Measurements from ENCODE around the gene BSN. TPM values are rescaled to one million over a fixed set of nuclear protein-coding genes. Genes with fewer than 3 reads are reported as not detected.

Gene BSN
- total and polyA plus RNA-seq, 4 donors, result 0.08 to 0.75 (median 0.42) TPM; not detected in 1

- no peaks in the 10 kb centered on the region for H3K9me3 ChIP-seq (ENCODE audit: control insufficient read depth, low read length)
- intact Hi-C loops (cut with DNase I), result loop anchor here (5.0 to 10.0 kb wide), 2 partner anchors 133 to 136 kb away; no protein-coding TSS in a partner anchor
- no peak overlapping the region for H3K27ac ChIP-seq (ENCODE audit: low read depth in 1 of 2, low read length in 2 of 2)
- H3K27me3 ChIP-seq (ENCODE audit: control insufficient read depth in 1 of 2, insufficient read depth in 2 of 2, low read length in 1 of 2), result no peaks in the 10 kb centered on the region
- ATAC-seq (ENCODE audit: low FRiP score), result no peak
- no peaks in the 10 kb centered on the region for H3K4me1 ChIP-seq (ENCODE audit: control insufficient read depth in 1 of 2, insufficient read depth in 2 of 2, low read length in 2 of 2)
- peaks cover 0 to 5% of the 10 kb centered on the region in 2 donors for H3K36me3 ChIP-seq (ENCODE audit: control insufficient read depth in 1 of 2, insufficient read depth in 2 of 2, low read length in 1 of 2)
- DNase-seq, result no peak
- 82 to 83% methylated on average over 21 of the region's 21 CpGs for WGBS, 2 donors
- H3K4me3 ChIP-seq (ENCODE audit: low read length in 2 of 2), result no peak overlapping the region
Measured at GRCh38 chr3:49701388-49702077, 147.3 kb downstream of the BSN start.

DNA sequence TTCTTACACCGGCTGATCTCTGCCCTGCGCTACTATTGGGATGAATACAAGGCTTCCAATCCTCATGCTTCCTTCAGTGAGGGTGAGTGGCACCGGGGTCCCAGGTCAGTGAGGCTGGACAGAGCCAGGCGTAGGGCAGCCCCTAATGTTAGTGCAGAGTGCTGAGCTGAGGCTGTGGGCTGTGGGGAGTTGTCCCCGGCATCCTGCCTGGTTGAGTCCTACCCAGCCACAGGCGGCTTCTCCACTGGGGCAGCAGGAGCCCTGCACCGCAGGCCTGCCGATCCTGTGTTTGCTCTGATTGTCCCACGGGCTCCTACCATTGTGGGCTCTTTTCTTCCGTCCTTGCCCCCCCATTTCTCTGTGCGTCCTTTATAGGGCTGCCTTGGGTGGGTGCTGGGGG lies 148.4 kb downstream of the BSN start:
- ATAC-seq (ENCODE audit: low FRiP score) (no peak), DNase-seq (no peak)
- no peaks in the 10 kb centered on the region for H3K27me3 ChIP-seq (ENCODE audit: control insufficient read depth in 1 of 2, insufficient read depth in 2 of 2, low read length in 1 of 2)
- 90 to 92% methylated on average over 11 of the region's 11 CpGs for WGBS, 2 donors
- no peak overlapping the region for H3K27ac ChIP-seq (ENCODE audit: low read depth in 1 of 2, low read length in 2 of 2)
- no peak overlapping the region for H3K4me3 ChIP-seq (ENCODE audit: low read length in 2 of 2)
- H3K9me3 ChIP-seq (ENCODE audit: control insufficient read depth, low read length), result no peaks in the 10 kb centered on the region
- peaks cover 0 to 5% of the 10 kb centered on the region in 2 donors for H3K36me3 ChIP-seq (ENCODE audit: control insufficient read depth in 1 of 2, insufficient read depth in 2 of 2, low read length in 1 of 2)
- intact Hi-C loops (cut with DNase I), result loop anchor here (5.0 to 10.0 kb wide), 2 partner anchors 132 to 135 kb away; no protein-coding TSS in a partner anchor
- no peaks in the 10 kb centered on the region for H3K4me1 ChIP-seq (ENCODE audit: control insufficient read depth in 1 of 2, insufficient read depth in 2 of 2, low read length in 2 of 2)

DNA sequence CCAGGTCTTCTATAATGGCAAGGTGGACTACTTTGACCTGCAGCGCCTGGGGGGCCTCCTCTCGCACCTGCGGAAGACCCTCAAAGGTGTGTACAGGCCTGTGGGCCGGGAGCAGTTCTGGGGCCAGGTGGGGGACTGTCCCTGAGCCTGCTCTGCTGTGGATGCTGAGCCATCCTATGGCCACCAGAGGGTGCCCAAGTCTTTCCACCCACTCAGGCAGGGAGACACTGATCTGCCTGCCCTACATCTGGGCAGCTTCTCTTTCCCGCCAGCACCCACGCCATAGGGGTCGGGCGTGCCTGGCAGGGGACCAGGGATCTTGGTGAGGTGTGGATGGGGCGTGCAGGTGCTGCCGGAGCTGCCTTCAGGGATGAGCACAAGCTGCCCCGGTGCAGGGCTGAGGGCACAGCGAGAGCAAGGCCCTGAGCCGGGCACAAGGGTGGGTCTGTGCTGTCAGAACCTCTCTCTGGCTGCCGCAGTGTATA lies 149.2 kb downstream of the BSN start:
- Histone ChIP-seq H3K4me3 (ENCODE audit: low read length in 2 of 2) (no peak overlapping the region), H3K27me3 (ENCODE audit: control insufficient read depth in 1 of 2, insufficient read depth in 2 of 2, low read length in 1 of 2) (no peaks in the 10 kb centered on the region), H3K4me1 (ENCODE audit: control insufficient read depth in 1 of 2, insufficient read depth in 2 of 2, low read length in 2 of 2) (no peaks in the 10 kb centered on the region), H3K9me3 (ENCODE audit: control insufficient read depth, low read length) (no peaks in the 10 kb centered on the region), H3K27ac (ENCODE audit: low read depth in 1 of 2, low read length in 2 of 2) (no peak overlapping the region), H3K36me3 (ENCODE audit: control insufficient read depth in 1 of 2, insufficient read depth in 2 of 2, low read length in 1 of 2) (peaks cover 0 to 5% of the 10 kb centered on the region in 2 donors)
- intact Hi-C loops (cut with DNase I), result loop anchor here (5.0 to 10.0 kb wide), 2 partner anchors 131 to 134 kb away; no protein-coding TSS in a partner anchor
- DNase-seq (peak; percentile 71 to 82), ATAC-seq (ENCODE audit: low FRiP score) (peak; percentile 65)
- WGBS, 2 donors, result 56 to 58% methylated on average over 14 of the region's 14 CpGs

DNA sequence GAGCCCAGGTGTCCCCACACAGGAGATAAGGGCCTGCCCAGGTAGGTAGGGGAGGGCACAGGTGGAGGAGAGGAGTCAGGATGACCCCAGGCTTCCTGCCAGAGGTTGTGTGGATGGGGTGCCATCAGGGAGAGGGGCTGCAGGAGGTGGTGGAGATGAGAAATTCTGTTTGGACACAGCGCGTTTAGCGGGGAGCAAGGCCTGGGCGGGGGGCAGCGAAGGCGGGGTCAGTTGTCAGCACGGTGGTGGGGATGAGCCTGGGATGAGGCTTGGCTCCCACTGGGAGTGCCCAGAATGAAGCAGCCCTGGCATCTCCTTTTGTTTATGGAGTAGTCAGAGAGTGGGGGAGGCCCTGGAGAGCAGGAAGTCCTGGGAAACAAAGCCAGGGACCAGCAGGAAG lies 149.7 kb downstream of the BSN start:
- H3K27ac ChIP-seq (ENCODE audit: low read depth in 1 of 2, low read length in 2 of 2), result no peak overlapping the region
- ATAC-seq (ENCODE audit: low FRiP score) (no peak), DNase-seq (no peak)
- intact Hi-C loops (cut with DNase I), result loop anchor here (5.0 to 10.0 kb wide), 2 partner anchors 131 to 133 kb away; no protein-coding TSS in a partner anchor
- no peaks in the 10 kb centered on the region for H3K4me1 ChIP-seq (ENCODE audit: control insufficient read depth in 1 of 2, insufficient read depth in 2 of 2, low read length in 2 of 2)
- no peak overlapping the region for H3K4me3 ChIP-seq (ENCODE audit: low read length in 2 of 2)
- H3K36me3 ChIP-seq (ENCODE audit: control insufficient read depth in 1 of 2, insufficient read depth in 2 of 2, low read length in 1 of 2), result peaks cover 0 to 5% of the 10 kb centered on the region in 2 donors
- 93% methylated on average over 7 of the region's 7 CpGs for WGBS, 2 donors
- no peaks in the 10 kb centered on the region for H3K27me3 ChIP-seq (ENCODE audit: control insufficient read depth in 1 of 2, insufficient read depth in 2 of 2, low read length in 1 of 2)
- no peaks in the 10 kb centered on the region for H3K9me3 ChIP-seq (ENCODE audit: control insufficient read depth, low read length)

DNA sequence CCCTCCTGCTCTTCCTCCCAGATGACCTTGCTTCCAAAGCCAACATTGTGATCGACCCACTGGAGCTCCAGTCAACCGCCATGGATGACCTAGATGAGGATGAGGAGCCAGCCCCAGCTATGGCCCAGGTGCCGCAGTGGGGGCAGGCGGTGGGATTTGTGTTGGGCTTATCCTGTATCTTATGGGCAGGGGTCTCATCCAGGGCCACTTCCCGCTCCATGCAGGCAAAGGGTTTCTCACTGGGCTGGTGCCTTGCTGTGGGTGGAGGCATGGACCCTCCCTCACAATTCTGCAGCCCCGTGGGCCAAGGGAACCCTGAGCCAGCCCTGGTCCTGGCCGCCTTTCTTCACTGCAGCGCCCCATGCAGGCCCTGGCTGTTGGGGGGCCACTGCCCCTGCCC lies 150.4 kb downstream of the BSN start:
- Histone ChIP-seq H3K9me3 (ENCODE audit: control insufficient read depth, low read length) (no peaks in the 10 kb centered on the region), H3K4me3 (ENCODE audit: low read length in 2 of 2) (no peak overlapping the region), H3K36me3 (ENCODE audit: control insufficient read depth in 1 of 2, insufficient read depth in 2 of 2, low read length in 1 of 2) (peaks cover 0 to 5% of the 10 kb centered on the region in 2 donors), H3K4me1 (ENCODE audit: control insufficient read depth in 1 of 2, insufficient read depth in 2 of 2, low read length in 2 of 2) (no peaks in the 10 kb centered on the region), H3K27ac (ENCODE audit: low read depth in 1 of 2, low read length in 2 of 2) (no peak overlapping the region), H3K27me3 (ENCODE audit: control insufficient read depth in 1 of 2, insufficient read depth in 2 of 2, low read length in 1 of 2) (no peaks in the 10 kb centered on the region)
- WGBS, 2 donors, result 93 to 94% methylated on average over 8 of the region's 8 CpGs
- DNase-seq, result no peak
- no peak for ATAC-seq (ENCODE audit: low FRiP score)
- intact Hi-C loops (cut with DNase I), result loop anchor here (5.0 to 10.0 kb wide), 2 partner anchors 130 to 133 kb away; no protein-coding TSS in a partner anchor

- Histone ChIP-seq H3K4me3 (ENCODE audit: low read length in 2 of 2) (no peak overlapping the region), H3K36me3 (ENCODE audit: control insufficient read depth in 1 of 2, insufficient read depth in 2 of 2, low read length in 1 of 2) (peaks cover 0 to 5% of the 10 kb centered on the region in 2 donors)
Measured at GRCh38 chr3:49705390-49705960, 151.2 kb downstream of the BSN start.

DNA sequence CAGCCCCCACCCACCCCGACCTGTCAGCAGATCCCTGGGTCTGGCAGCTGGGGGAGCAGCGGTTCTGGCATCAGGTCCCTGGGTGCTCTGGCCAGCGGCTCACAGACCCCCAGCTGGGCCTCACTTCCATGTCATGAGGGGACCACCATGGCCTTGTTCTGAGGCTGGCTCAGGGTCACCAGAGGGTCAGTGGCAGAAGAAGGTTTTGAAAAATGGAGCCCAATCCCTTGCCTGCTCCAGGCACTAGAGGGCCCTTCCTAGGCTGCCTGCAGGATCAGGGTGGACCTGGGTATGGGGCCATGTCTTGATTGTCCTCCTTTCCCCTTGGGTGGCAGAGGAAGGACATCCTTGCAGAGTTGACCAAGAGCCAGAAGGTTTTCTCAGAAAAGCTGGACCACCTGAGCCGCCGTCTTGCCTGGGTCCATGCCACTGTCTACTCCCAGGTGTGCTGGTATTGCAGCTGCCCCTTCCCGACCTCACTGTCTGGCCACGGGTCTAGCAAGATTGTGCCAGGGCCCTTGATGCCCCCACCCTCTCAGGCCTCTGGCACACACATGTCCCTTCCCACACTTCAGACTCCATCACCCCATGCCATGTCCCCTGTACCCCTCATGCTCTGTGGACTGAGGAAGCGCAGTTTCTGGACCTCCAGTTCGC lies 152.3 kb downstream of the BSN start:
- Histone ChIP-seq H3K36me3 (ENCODE audit: control insufficient read depth in 1 of 2, insufficient read depth in 2 of 2, low read length in 1 of 2) (peaks cover 0 to 5% of the 10 kb centered on the region in 2 donors), H3K4me3 (ENCODE audit: low read length in 2 of 2) (no peak overlapping the region), H3K4me1 (ENCODE audit: control insufficient read depth in 1 of 2, insufficient read depth in 2 of 2, low read length in 2 of 2) (no peaks in the 10 kb centered on the region), H3K9me3 (ENCODE audit: control insufficient read depth, low read length) (no peaks in the 10 kb centered on the region), H3K27me3 (ENCODE audit: control insufficient read depth in 1 of 2, insufficient read depth in 2 of 2, low read length in 1 of 2) (no peaks in the 10 kb centered on the region), H3K27ac (ENCODE audit: low read depth in 1 of 2, low read length in 2 of 2) (no peak overlapping the region)
- intact Hi-C loops (cut with DNase I), result loop anchor here in 1 of 2 donors (10.0 kb wide), 1 partner anchor 128 kb away; no protein-coding TSS in a partner anchor
- DNase-seq (no peak), ATAC-seq (ENCODE audit: low FRiP score) (no peak)
- 85 to 86% methylated on average over 9 of the region's 9 CpGs for WGBS, 2 donors

More at GRCh38 chr3:49705390-49705960, 151.2 kb downstream of the BSN start:
- Histone ChIP-seq H3K4me1 (ENCODE audit: control insufficient read depth in 1 of 2, insufficient read depth in 2 of 2, low read length in 2 of 2) (no peaks in the 10 kb centered on the region), H3K27ac (ENCODE audit: low read depth in 1 of 2, low read length in 2 of 2) (no peak overlapping the region), H3K9me3 (ENCODE audit: control insufficient read depth, low read length) (no peaks in the 10 kb centered on the region), H3K27me3 (ENCODE audit: control insufficient read depth in 1 of 2, insufficient read depth in 2 of 2, low read length in 1 of 2) (no peaks in the 10 kb centered on the region)
- DNase-seq, result no peak
- intact Hi-C loops (cut with DNase I), result loop anchor here in 1 of 2 donors (10.0 kb wide), 1 partner anchor 129 kb away; no protein-coding TSS in a partner anchor
- ATAC-seq (ENCODE audit: low FRiP score), result no peak
- WGBS, 2 donors, result 93% methylated on average over 17 of the region's 17 CpGs

DNA sequence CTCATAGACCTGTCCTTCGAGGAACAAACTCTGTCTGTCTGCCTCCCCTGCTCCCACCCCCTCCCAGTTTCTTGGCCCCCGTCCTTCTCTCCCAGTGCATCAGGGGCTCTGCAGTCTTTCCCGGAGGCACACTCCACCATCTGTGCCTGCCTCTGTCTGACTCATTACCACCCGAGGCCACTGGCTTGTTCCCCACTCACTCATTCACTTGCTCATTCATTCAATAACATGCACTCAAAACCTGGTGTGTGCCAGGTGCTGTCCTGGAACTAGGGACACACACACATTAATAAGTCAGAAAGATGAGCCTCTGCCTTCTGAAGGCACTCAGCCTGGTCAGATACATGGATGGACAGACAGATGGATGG lies 152.8 kb downstream of the BSN start:
- 59 to 63% methylated on average over 4 of the region's 4 CpGs for WGBS, 2 donors
- H3K9me3 ChIP-seq (ENCODE audit: control insufficient read depth, low read length), result no peaks in the 10 kb centered on the region
- H3K27me3 ChIP-seq (ENCODE audit: control insufficient read depth in 1 of 2, insufficient read depth in 2 of 2, low read length in 1 of 2), result no peaks in the 10 kb centered on the region
- H3K4me3 ChIP-seq (ENCODE audit: low read length in 2 of 2), result no peak overlapping the region
- DNase-seq (no peak), ATAC-seq (ENCODE audit: low FRiP score) (no peak)
- H3K36me3 ChIP-seq (ENCODE audit: control insufficient read depth in 1 of 2, insufficient read depth in 2 of 2, low read length in 1 of 2), result peaks cover 0 to 5% of the 10 kb centered on the region in 2 donors
- intact Hi-C loops (cut with DNase I), result loop anchor here in 1 of 2 donors (10.0 kb wide), 1 partner anchor 128 kb away; no protein-coding TSS in a partner anchor
- no peaks in the 10 kb centered on the region for H3K4me1 ChIP-seq (ENCODE audit: control insufficient read depth in 1 of 2, insufficient read depth in 2 of 2, low read length in 2 of 2)
- H3K27ac ChIP-seq (ENCODE audit: low read depth in 1 of 2, low read length in 2 of 2), result no peak overlapping the region
